Measurements from ENCODE around the gene EMP2.
"Not testable (repeated sequence)": the region's sequence is repeated elsewhere in the genome, so short reads cannot be mapped to it uniquely, and the experiment has no call there.

Gene EMP2, protein sequence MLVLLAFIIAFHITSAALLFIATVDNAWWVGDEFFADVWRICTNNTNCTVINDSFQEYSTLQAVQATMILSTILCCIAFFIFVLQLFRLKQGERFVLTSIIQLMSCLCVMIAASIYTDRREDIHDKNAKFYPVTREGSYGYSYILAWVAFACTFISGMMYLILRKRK

DNA sequence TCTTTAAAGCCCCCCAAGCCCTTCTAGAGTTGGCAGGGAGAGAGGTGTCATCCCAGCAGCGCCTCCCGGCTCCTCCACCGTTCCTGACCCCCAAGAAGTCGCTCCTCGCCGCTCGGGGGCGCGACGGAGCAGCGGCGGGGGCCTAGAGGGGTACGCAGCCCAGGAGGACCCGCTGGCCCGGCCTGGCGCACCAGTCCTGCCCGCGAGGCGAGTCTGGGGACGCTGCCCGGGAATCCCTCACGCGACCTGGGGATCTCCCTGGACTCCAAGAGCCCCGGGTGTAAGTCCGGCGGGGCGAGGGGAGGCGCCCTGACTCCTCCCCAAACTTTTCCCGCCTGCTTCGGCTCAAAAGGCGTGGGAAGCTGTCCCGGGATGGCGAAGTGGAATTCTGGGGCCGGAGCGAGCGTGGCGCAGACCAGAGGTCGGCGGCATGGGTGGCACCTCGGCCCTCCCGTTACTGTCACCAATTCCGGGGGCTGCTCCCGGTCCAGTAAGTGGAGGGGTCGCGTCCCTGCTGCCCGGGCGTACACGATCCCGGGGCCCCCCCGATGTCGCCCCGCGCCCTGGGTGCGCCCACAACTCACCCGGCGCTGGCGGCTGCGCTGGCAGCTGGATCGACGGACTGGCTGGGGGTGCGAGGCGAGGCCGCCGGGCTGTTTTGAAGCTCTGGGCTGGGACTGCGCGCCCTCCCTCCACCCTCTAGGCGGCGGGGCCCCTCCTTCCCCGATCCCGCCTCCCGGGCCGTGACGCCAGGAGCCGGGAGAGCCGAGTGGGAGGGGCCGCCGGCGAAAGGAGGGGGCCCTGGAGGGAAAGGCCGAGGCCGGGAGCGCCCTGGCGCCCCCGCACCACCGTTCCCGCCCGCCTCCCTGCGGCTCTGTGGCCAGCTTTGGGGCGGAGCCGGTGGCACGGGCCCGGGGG lies at the start of gene EMP2:
TSS of gene EMP2 (minus strand) at position 634 of the 918 bp plus-strand sequence. CDS start 32,981 bp downstream, outside the sequence.
- no peak for DNase-seq

DNA sequence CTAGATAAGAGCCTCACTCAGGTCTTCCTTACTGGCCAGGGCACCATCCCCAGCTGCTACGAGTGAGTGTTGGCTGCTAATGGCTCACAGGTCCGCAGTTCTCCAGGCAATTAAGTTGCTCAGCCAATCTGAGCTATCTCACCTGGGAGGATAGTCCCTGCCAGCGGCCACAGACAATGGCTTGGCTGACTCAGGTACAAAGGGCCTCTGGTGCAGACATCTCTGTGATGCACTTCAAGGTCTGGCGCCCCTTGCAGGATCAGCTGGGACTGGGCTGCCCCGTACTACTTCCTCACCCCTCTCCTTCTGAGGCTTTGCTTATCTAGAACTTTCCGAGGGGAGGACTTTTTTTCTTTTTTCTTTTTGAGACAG lies 49.2 kb upstream of the EMP2 start:
- no peak for DNase-seq

DNA sequence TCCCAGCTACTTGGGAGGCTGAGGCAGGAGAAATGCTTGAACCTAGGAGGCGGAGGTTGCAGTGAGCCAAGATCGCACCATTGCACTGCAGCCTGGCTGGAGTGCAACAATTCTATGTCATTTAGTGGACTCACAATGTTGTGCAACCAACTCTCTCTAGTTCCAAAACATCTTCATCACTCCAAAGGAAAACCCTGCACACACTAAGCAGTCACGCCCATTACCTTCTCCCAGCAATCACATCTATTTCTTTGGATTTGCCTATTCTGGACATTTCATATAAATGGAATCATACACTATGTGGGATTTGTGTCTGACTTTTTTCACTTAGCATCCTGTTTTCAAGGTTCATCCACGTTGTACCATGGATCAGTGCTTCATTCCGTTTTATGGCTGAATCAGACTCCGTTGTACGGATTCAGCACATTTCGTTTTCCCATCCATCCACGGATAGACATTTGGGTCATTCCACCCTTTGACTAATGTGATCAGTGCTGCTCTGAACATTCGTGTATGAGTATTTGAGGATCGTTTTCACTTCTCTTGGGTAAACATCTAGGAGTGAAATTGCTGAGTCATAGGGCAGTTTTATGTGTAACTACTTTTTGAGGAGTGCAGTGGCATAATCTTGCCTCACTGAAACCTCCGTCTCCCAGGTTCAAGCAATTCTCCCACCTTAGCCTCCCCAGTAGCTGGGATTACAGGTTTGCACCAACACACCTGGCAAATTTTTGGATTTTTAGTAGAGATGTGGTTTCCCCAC lies 45.4 kb upstream of the EMP2 start:
- DNase-seq: no peak

DNA sequence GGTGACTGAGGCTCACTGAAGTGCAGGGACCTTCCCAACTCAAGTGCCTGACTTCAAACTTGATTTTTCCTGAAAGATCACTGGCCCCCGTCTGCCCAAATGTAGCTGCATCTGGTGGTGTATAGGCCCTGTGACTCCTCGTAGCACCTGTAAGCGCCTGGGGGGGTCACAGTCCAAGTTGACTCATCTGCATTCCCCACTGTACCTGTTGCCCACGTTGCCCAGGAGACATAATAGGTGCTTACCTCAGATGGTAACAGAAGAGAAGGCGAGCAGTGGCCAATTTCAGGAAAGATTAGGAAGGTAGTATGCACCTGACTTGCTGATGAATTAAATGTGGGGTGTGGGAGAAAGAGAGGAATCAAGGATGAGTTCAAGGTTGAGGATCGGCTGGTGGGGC lies 44.1 kb upstream of the EMP2 start:
- DNase-seq: no peak

DNA sequence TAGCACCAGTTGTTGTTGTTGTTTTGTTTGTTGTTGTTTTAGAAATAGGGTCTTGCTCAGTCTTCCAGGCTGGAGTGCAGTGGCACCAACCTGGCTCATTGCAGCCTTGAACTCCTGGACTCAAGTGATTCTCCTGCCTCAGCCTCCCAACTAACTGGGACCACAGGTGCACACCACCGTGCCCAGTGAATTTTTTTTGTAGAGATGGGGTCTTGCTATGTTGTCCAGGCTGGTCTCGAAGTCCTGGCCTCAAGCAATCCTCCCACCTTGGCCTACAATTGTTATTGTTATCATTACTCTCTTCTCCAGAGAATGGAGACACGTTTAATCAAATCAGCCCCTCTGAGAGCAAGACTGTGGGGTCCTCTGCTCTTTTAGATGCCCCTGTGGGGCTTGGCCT lies 42.7 kb upstream of the EMP2 start:
- no peak for DNase-seq

DNA sequence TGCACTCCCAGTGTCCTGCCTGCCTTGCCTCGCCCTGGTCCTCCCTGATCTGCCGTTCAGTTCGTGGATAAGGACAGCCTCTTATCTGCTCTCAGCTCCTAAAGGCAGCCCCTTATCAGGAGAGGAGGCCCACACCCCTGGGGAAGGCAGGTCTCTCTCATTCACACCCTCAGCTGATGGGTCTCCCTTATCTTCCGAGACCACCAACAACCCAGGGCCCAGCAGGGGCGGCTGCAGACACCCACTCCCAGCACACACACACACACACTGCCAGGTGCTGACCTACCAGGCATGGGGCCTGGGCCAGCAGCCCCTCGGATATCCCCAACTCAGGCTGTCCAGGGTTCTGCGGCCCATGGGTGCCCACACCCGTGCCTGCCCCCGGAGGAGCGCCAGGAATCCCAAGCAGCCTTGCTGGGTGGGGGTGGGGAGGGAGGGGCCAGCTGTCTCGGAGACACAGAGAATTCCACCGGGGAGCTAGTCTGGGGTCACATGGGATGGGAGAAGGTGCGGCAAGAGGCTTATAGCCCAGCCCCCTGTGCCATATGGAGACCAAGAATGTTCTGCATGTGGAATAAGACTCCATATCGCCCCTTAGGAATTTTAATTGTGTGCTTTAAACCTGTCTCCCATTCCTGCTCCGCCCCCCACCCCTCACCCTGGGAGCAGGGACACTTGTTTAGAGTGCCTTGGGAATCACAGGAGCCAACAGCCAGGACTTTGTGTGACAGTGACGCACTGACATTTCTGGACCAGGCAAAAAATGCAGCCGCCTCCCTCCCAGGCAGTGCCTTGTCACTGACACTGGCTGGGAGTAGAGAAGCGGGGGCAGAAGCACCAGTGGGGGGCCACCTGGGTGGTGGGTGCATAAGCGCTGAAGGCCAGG lies 41.9 kb upstream of the EMP2 start:
- DNase-seq: no peak

DNA sequence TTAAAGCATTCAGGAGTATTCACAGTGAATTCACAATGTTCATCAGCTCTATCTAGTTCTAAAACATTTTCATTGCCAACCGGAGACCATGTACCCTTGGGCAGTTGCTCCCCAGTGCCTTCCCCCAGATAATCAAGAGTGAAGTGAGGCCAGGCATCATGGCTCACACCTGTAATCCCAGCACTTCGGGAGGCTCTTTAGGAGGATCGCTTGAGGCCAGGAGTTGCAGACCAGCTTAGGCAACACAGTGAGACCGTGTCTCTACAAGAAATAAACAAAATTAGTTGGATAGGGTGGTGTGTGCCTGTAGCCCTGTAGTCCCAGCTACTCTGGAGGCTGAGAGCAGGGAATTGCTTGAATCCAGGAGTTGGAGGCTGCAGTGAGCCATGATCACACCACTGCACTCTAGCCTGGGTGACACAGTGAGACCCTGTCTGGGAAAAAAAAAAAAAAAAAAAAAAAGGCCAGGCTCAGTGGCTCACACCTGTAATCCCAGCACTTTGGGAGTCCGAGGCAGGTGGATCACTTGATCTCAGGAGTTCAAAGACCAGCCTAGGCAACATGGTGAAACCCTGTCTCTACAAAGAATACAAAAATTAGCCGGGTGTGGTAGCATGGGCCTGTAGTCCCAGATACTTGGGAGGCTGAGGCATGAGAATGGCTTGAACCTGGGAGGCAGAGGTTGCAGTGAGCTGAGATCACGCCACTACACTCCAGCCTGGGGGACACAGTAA lies 41.0 kb upstream of the EMP2 start:
- DNase-seq: not testable (repeated sequence)

DNA sequence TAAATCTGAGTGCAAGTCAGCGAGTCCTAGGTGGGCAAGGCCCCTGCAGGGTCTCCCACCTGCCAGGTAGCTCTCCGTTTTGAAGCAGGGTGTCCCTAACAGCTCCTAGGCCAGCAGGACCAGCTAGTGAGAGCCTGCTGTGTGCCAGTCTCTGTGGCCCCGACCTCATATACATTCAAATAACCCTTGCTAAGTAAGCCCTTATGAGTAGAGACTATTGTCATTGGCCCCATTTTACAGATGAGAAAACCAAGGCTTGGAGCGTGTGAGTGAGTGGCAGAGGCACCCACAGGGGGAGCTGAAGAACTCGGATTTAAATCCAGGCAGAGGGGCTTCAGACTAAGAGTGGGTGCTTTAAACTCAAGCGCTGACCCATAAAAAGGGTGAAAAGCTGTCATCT lies 39.7 kb upstream of the EMP2 start:
- DNase-seq: no peak

DNA sequence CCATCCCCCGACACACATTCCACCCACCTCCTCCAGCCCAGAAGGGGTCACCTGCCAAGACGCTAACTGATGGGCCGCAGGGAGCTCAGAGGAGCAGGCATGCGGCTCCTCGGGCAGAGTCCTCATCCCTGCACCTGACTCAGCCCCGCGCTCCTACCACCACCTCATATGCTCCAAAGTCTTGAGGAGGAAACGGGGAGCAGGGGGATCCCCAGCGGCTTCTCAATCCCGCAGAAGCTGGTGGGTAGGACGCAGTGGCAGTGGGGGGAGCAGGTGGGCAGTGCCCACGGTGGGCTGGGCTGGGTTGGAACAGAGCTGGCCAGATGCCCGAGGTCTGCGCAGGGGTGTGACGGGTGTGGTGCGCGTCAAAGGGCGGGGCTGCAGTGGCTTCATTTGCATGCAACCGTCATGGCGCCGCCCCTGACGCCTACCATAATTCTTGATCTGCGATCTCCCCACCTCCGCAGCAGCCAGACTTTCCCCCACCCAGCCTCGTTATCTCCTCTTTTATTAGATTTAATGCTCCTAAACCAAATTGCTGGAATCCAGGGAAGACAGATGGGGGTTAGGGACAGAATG lies 39.0 kb upstream of the EMP2 start:
- no peak for DNase-seq

DNA sequence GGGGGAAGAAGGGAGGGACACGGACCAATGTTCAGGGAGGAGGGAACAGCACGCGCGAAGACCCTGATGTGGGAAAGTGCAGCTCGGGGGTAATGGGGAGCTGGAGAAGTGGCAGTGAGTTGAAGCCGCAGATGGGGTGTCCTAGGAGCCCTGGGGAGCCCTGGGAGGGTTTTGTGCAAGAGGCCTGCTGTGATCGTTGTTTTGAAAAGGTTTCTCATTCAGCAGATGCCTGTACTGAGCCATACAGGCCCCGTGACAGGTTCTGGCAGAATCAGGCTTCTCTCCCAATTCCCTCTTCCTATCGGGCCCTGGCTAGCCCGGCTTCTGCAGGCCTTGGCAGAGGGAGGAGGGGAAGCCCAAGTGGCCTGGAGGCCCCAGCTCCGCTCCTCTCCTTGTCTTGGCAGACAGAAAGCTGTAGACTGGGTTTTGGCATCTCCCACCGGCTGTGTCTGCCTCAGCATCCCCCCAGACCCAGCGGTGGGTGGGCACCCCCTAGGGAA lies 38.4 kb upstream of the EMP2 start:
- DNase-seq: no peak

DNA sequence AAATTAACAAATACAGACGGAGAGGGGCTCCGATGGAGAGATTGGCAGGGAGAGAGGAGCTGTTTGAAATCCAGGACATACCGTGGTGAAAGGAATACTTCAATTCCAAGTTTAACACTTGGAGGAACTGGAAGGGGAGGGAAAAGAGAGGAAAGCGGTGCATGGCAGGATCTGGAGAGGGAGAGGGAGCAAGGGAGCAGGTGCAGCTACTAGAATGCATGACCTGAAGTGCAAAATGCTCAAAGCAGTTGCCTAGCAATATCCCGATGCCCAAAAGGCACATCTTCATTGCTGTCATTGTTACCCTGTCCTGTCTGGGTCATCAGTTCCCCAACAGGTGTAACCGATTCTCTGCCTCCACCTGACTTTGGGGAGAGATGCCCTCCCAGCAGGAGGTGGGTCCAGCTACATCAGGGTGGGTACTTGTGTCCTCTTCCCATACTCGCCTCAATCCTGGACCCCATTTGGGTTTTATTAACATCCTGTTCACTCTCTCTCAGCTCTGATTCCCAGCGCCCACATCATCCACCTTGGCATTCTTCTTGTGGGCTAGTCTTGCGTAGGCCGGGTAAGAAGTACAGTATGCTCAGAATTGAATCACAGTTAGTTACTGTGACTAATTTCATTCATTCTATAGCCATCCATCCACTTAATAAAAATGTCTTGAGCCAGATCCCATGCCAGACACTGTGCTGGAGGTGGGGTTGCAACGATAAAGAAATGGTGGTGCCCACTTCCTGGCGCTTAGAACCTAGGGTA lies 37.4 kb upstream of the EMP2 start:
- DNase-seq: no peak

DNA sequence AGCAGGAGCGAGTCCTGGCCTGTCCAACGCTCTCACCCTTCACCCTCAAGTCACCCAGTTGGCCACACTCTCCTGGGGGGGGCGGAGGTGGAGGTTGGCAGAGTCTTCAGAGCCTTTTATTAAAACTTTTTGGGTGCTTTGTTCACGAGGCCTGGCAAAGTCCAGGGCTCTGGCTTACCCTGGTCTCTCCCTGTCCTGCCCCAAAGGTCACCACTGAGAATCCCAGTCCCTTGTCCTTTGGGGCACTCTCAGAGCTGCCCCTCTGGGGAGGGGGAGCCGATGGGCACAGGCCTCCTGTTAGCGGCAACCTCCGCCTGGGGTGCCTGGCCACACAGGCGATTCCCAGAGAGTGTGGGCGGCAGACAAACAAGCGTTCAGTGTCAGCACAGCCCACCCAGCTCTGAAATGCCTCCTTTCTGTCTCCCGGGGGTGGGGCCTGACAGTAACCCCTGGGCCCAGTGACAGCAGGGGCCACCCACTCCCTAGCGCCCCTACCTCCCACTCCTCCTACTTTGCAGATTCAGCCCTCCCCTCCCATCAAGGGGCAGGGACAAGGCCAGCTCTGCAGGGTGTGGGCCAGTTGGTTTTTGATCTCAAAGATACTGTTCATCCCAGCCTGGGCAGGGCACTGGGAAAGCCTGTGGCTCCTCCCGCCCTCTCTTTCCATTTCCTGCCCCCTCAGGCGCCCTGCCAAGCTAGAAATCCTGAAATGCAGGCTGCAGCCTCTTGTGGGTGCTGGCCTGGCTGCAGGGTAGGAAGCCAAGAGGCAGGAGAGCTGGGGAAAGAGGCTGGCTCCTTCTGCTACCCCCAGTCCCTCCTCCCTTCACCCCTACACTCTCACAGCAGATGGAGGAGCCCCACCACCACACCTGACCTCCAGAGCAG lies 36.6 kb upstream of the EMP2 start:
- DNase-seq: no peak

DNA sequence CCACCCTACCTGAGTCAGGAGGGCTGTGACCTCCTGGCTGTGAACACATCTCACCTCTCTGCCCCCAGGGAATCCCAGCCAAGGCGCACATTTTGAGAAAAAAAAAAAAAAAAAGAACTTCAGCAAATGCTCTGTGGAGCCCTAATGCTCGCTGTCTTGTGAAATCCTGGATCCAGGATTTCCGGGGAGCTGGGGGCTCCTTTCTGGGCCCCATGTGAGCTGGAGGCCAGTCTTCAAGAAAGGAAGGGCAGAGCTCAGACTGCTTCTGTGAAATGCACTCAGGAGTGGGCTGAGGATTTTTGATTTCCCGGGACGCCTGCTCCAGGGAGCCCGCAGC lies 36.0 kb upstream of the EMP2 start:
- no peak for DNase-seq

DNA sequence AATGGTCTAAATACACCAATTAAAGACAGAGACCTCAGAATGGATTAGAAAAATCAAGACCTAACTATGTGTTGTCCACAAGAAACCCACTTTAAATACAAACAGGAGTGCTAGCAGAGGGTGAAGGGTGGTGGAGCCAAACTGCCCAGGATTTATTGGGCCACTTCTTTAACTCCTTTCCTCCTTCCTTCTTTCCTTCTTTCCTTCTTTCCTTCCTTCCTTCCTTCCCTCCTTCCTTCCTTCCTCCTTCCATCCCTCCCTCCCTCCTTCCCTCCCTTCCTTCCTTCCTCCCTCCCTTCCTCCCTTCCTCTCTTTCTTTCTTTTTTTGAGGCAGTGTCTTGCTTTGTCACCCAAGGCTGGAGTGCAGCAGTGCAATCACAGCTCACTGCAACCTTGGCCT lies 34.3 kb upstream of the EMP2 start:
- no peak for DNase-seq

DNA sequence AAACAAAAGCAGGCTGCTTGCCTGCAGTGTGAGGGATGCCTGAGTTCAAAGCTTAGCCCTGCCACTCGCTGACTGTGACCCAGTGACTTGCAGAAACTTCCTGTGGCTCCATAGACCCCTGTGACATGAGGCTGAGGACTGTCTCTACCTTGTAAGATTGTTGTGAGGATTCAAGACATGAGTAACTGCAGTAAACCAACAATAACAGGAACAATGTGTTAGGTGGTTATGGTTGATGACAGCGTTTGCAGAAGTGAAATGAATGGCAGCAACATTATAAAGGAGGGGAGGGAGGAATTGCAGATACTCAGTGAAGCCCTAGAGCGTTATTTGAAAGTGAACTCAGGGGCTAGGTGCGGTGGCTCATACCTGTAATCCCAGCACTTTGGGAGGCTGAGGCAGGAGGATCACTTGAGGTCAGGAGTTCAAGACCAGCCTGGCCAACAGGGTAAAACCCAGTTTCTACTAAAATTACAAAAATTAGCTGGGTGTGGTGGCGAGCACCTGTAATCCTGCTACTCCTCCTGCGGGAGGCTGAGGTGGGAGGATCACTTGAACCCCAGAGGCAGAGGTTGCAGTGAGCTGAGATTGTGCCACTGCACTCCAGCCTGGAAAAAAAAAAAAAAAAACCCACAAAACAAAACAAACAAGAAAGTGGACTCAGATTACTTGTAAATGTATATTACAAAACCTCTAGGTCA lies 33.5 kb upstream of the EMP2 start:
- DNase-seq: no peak

DNA sequence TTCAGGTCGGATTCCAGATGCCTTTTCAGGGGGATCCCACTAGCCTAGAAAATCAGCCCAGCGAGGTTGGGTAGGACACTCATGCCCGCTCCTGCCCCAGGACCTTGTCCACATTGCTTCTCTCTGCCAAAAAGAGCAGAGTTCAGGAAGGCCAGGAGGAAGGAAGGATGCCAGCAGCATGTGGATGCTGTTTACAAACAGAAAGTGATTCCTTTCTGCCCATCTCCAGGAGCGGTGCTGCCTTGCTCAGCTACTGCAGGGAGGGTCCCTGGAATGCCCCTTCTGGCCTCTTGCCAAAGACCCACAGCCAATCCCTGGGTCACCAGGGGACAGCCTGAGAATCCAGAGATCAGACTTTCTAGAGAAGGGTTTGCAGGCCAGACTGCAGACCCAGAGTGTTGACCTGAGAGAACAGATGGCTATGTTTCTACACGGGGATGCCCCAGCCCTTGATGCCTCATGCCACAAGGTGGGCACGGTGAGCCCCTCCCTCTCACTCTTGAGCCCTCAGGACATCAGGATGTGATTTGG lies 32.3 kb upstream of the EMP2 start:
- no peak for DNase-seq

DNA sequence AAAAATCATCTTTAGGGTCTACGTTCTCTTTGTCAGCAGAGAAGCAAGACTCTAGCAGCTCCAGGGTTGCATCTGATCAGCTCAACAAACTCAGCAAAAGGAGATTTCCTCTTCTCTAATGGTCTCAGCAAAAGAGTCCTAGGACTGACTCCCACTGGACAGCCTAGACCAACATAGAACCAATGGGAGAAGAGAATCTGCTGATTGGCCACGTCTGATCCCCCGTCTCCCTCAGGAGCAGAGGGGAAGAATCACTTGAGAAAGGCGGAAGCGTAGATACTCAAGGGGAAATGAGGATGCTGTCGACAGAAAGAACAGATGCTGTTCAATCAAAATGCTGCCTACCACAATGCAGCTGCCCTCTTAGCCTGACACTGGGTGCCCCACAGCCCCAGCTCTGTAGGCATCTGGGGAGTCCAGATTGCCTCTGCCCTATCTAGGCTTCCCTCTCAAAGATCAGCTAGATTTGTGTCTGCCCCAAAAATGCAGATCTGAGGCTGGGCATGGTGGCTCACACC lies 31.5 kb upstream of the EMP2 start:
- no peak for DNase-seq

DNA sequence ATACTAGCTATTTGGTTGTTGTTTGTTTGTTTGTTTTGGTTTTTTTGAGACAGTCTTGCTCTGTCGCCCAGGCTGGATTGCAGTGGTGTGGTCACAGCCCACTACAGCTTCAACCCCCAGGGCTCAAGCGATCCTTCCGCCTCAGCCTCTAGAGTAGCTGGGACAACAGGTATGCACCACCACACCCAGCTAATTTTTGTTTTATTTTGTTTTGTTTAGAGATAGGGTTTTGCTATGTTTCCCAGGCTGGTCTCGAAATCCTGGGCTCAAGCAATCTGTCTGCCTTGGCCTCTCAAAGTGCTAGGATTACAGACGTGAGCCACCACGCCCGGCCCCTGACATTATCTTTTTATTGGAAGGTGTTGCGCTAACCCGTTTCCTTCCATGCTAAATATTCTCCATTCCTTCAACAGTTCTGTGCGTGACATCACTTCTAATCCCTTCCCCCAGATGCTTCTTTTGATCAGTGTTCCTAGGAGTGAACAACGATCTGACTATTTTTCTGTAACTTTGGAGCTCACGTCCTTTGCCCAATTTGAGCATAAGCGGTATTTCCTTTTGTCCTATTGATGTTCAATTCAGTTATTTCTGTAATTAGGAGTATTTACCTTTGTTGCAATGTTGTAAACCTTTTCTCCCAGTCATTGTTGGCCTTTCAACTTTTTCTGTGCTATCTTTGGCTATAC lies 30.2 kb upstream of the EMP2 start:
- no peak for DNase-seq
